Measurements from ENCODE around the gene SAPCD1. TPM values are rescaled to one million over a fixed set of nuclear protein-coding genes. Genes with fewer than 3 reads are reported as not detected.

Gene SAPCD1
- total RNA-seq, 1 experiment from 2014 or later = 3.2 TPM

DNA sequence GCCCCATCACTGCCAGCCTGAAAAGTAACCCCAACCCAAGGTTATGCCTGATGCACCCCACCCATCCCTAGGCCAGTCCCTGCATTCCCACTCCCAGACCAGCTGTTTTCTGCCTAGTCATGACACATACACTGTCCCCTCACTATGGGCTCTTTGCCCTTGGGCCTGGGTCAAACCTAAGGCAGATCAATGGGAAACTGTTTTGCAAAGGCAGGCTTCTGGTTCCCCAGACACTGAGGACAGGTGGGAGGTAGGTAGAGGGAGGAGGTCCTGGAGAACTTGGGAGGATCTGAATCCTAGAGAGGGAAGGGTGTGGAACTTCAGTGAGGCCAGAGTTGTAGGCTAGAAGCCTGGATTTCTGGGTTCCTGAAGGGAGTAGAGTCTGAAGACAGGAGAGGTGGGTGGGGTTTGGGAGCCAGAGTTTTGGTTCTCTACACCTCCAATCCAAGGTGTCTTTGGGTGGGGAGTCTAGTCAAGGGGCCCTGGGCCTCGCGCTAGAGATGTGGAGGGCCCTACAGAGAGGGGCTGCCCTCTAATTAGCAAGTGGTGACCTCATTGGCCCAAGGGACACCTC lies 28.1 kb upstream of the SAPCD1 start:
- no peaks in the 10 kb centered on the region; a peak in 2 of 5 replicates for H3K9me3 Mint-ChIP-seq
- WGBS (ENCODE audit: extremely low coverage, insufficient read length, low lambda C conversion rate) = no CpG with 5 or more reads among the region's 2 CpGs
- no peak overlapping the region for H3K27ac ChIP-seq (ENCODE audit: insufficient read length, low read depth, low read length)
- H3K27me3 Mint-ChIP-seq (ENCODE audit: low read depth) = no peaks in the 10 kb centered on the region
- H4K8ac ChIP-seq (replicated peaks; ENCODE audit: insufficient read length, low read depth, low read length) = no peak overlapping the region
- H2BK5ac ChIP-seq (ENCODE audit: insufficient read length, low read length) = no peak overlapping the region
- H3K23ac ChIP-seq (ENCODE audit: insufficient read length, low read depth, low read length) = no peak overlapping the region
- DNase-seq = no peak
- H3K4me3 Mint-ChIP-seq = peak overlapping the region; percentile 91 to 98
- peaks cover 26% of the 10 kb centered on the region for H3K23me2 ChIP-seq (ENCODE audit: insufficient read length, low read depth, low read length, poor library complexity, severe bottlenecking)
- no peak overlapping the region for H3T11ph ChIP-seq (ENCODE audit: low read length)
- H3K56ac ChIP-seq (ENCODE audit: insufficient read length, low read depth, low read length) = no peak overlapping the region
- H3K79me1 ChIP-seq (ENCODE audit: insufficient read depth, low read depth, low read length, poor library complexity, severe bottlenecking) = no peaks in the 10 kb centered on the region
- H2AK5ac ChIP-seq (ENCODE audit: insufficient read length, low read length) = no peak overlapping the region
- no peak overlapping the region for H4K91ac ChIP-seq (ENCODE audit: insufficient read length, low read depth, low read length)
- no peak overlapping the region for H2BK15ac ChIP-seq (ENCODE audit: low read depth, low read length)
- peaks cover 48 to 51% of the 10 kb centered on the region in 2 experiments for H3K4me1 Mint-ChIP-seq
- TF ChIP-seq, protein P1, sequence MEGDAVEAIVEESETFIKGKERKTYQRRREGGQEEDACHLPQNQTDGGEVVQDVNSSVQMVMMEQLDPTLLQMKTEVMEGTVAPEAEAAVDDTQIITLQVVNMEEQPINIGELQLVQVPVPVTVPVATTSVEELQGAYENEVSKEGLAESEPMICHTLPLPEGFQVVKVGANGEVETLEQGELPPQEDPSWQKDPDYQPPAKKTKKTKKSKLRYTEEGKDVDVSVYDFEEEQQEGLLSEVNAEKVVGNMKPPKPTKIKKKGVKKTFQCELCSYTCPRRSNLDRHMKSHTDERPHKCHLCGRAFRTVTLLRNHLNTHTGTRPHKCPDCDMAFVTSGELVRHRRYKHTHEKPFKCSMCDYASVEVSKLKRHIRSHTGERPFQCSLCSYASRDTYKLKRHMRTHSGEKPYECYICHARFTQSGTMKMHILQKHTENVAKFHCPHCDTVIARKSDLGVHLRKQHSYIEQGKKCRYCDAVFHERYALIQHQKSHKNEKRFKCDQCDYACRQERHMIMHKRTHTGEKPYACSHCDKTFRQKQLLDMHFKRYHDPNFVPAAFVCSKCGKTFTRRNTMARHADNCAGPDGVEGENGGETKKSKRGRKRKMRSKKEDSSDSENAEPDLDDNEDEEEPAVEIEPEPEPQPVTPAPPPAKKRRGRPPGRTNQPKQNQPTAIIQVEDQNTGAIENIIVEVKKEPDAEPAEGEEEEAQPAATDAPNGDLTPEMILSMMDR (conservative IDR thresholded peaks at IDR 0.05) = no peak
- peak overlapping the region; percentile 22 for H3K9ac ChIP-seq (ENCODE audit: extremely low read depth, insufficient read length, low read length)
- peaks cover 6% of the 10 kb centered on the region; the same call in 1 of the 2 replicates for H3K79me2 ChIP-seq (ENCODE audit: insufficient read depth, low read length)
- no peak overlapping the region for H3K18ac ChIP-seq (ENCODE audit: insufficient read length, low read depth, low read length)
- no peak overlapping the region for H4K5ac ChIP-seq (ENCODE audit: insufficient read length, low read depth, low read length)
- H3K14ac ChIP-seq (ENCODE audit: insufficient read depth, low read length) = no peak overlapping the region
- peak overlapping the region; percentile 87 for H3K4me2 ChIP-seq (ENCODE audit: insufficient read depth, insufficient read length, low read length)
- H3K4me1 ChIP-seq (ENCODE audit: insufficient read depth, low read length) = peaks cover 16% of the 10 kb centered on the region
- no peak overlapping the region for H3K4ac ChIP-seq (ENCODE audit: low read depth, low read length)
- peaks cover 36 to 41% (median 36%) of the 10 kb centered on the region in 3 experiments for H3K36me3 Mint-ChIP-seq (ENCODE audit: insufficient read depth in 1 of 3, low read depth in 3 of 3)
- H2BK20ac ChIP-seq (ENCODE audit: low read depth, low read length, poor library complexity, severe bottlenecking) = no peak overlapping the region
- no peak overlapping the region for H2BK120ac ChIP-seq (ENCODE audit: low read depth, low read length, poor library complexity, severe bottlenecking)
- no peaks in the 10 kb centered on the region for H3K9me3 ChIP-seq (ENCODE audit: control insufficient read depth, low read depth, low read length)
- H3K27ac Mint-ChIP-seq = peak overlapping the region in 2 of 3 experiments; percentile 90 to 93; a peak in 4 of 7 replicates
- no peaks in the 10 kb centered on the region for H3K27me3 ChIP-seq (ENCODE audit: insufficient read depth, low read length)
- no peaks in the 10 kb centered on the region for H4K20me1 ChIP-seq (ENCODE audit: control insufficient read depth, insufficient read depth, insufficient read length)
- no peak overlapping the region for H2AFZ ChIP-seq (ENCODE audit: low read length)
- H2BK12ac ChIP-seq (ENCODE audit: insufficient read length, low read depth, low read length) = peak overlapping the region; percentile 41
